Stimulated activated CD8-positive, alpha-beta memory T cell treated with anti-CD3 and anti-CD28 coated beads, Interleukin-7, amount 100 ng/mL, for 48 hours (primary cell): ENCODE results near the gene SLC35F3.
A peak's percentile ranks its signal among the peaks of the same experiment; 100 is the strongest.

ENCODE experiments used
- DNase-seq, 2 donors: peaks; one replicate each; pipeline ENCODE4 v3.0.0-alpha.2; 2020; ENCODE audit warnings: low read depth in 1 of 2; ENCODE audit errors: extremely low read depth in 1 of 2

SLC35F3 gene

GRCh38 chr1:233971753-233972152, 67.3 kb downstream of the SLC35F3 start:
- DNase-seq: no peak

GRCh38 chr1:233972563-233972950, 68.1 kb downstream of the SLC35F3 start:
- no peak for DNase-seq

- DNase-seq: no peak
Observed at GRCh38 chr1:233972951-233973635, 68.6 kb downstream of the SLC35F3 start.

- no peak for DNase-seq
Observed at GRCh38 chr1:233975486-233975885, 71.0 kb downstream of the SLC35F3 start.

GRCh38 chr1:233981042-233981675, 76.7 kb downstream of the SLC35F3 start:
- no peak for DNase-seq

- DNase-seq: no peak
Observed at GRCh38 chr1:233982827-233983518, 78.5 kb downstream of the SLC35F3 start.

GRCh38 chr1:233983811-233984210, 79.3 kb downstream of the SLC35F3 start:
- DNase-seq: no peak

- no peak for DNase-seq
Observed at GRCh38 chr1:233988963-233989696, 84.7 kb downstream of the SLC35F3 start.

GRCh38 chr1:233990486-233990885, 86.0 kb downstream of the SLC35F3 start:
- no peak for DNase-seq

GRCh38 chr1:233993651-233994050, 89.2 kb downstream of the SLC35F3 start:
- DNase-seq: peak in 1 of 2 donors; percentile 7

GRCh38 chr1:233994112-233994511, 89.6 kb downstream of the SLC35F3 start:
- DNase-seq: no peak

- DNase-seq: no peak
Observed at GRCh38 chr1:233998456-233998855, 94.0 kb downstream of the SLC35F3 start.

GRCh38 chr1:233998891-233999290, 94.4 kb downstream of the SLC35F3 start:
- DNase-seq: no peak

- no peak for DNase-seq
Observed at GRCh38 chr1:234000557-234001041, 96.1 kb downstream of the SLC35F3 start.

GRCh38 chr1:234001817-234002216, 97.3 kb downstream of the SLC35F3 start:
- no peak for DNase-seq

- DNase-seq: no peak
Observed at GRCh38 chr1:234004591-234004990, 100.1 kb downstream of the SLC35F3 start.

- no peak for DNase-seq
Observed at GRCh38 chr1:234007684-234008083, 103.2 kb downstream of the SLC35F3 start.

GRCh38 chr1:234008591-234008990, 104.1 kb downstream of the SLC35F3 start:
- no peak for DNase-seq

- no peak for DNase-seq
Observed at GRCh38 chr1:234009668-234010067, 105.2 kb downstream of the SLC35F3 start.

GRCh38 chr1:234014208-234014607, 109.7 kb downstream of the SLC35F3 start:
- no peak for DNase-seq

- DNase-seq: no peak
Observed at GRCh38 chr1:234018816-234019215, 114.3 kb downstream of the SLC35F3 start.
